Testis (tissue), 2 donors: ENCODE results near the gene SHC3.

Experiments
- POLR2A ChIP-seq: fragments of 450-650 bp; IDR thresholded peaks from one replicate; pipeline ENCODE4 v1.6.1; 2017; ENCODE audit warnings: antibody characterized with exemption, mild to moderate bottlenecking, moderate library complexity
- TF ChIP-seq, protein P1 (sequence below), 3 experiments: fragments of 450-650 bp in 2 of 3; fragments of 200-600 bp in 1 of 3; sonication (generic) in 1 of 3; IDR thresholded peaks; one replicate each; pipeline ENCODE4 v1.5.1; 2016 to 2019; ENCODE audit warnings: antibody characterized with exemption in 3 of 3, mild to moderate bottlenecking in 2 of 3, moderate library complexity in 1 of 3

DNA sequence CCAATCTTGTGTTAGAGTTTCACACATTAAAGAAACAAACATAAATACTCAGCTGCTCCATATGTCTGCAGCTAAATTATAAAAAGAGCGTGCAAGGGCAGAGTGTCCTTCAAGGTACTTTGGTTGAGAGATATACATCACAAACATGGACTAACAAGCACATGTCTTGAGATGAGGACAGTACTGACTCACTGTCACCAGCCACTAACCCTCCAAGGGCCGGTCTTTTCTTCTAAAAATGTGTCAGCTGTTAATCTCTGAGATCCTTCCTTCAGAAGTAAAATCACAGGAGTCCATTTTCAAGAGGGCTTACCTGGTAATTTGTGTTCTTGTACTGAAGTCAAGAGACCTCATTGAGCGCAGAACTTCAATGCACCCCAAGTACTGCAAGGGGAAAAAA, 66.4 kb downstream of the SHC3 start:
- TF ChIP-seq, protein P1, sequence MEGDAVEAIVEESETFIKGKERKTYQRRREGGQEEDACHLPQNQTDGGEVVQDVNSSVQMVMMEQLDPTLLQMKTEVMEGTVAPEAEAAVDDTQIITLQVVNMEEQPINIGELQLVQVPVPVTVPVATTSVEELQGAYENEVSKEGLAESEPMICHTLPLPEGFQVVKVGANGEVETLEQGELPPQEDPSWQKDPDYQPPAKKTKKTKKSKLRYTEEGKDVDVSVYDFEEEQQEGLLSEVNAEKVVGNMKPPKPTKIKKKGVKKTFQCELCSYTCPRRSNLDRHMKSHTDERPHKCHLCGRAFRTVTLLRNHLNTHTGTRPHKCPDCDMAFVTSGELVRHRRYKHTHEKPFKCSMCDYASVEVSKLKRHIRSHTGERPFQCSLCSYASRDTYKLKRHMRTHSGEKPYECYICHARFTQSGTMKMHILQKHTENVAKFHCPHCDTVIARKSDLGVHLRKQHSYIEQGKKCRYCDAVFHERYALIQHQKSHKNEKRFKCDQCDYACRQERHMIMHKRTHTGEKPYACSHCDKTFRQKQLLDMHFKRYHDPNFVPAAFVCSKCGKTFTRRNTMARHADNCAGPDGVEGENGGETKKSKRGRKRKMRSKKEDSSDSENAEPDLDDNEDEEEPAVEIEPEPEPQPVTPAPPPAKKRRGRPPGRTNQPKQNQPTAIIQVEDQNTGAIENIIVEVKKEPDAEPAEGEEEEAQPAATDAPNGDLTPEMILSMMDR (IDR thresholded peaks at IDR 0.05): no peak
- TF ChIP-seq POLR2A: no peak
